Stomach (tissue), 4 donors: ENCODE data around the gene UPK2.

ENCODE experiments used
- CTCF ChIP-seq, 7 experiments: fragments of 450-650 bp in 4 of 7; fragments of 200-600 bp in 3 of 7; sonication (generic) in 3 of 7; IDR thresholded peaks; one replicate each; pipeline ENCODE4 v1.5.1; 2016 to 2019; ENCODE audit warnings: antibody characterized with exemption in 7 of 7, control low read depth in 2 of 7, mild to moderate bottlenecking in 1 of 7
- EP300 ChIP-seq: sonication (generic); formaldehyde crosslinking; IDR thresholded peaks from one replicate; pipeline ENCODE4 v1.6.1; 2017; ENCODE audit warnings: antibody characterized with exemption
- POLR2A ChIP-seq, 4 donors: fragments of 450-650 bp; IDR thresholded peaks; one replicate each; pipeline ENCODE4 v1.6.1; 2016; ENCODE audit warnings: antibody characterized with exemption in 4 of 4, control low read depth in 2 of 4, mild to moderate bottlenecking in 1 of 4, moderate library complexity in 1 of 4
- POLR2AphosphoS5 ChIP-seq, 3 donors: sonication (generic); formaldehyde crosslinking; IDR thresholded peaks; one replicate each; pipeline ENCODE4 v1.6.1; 2016; ENCODE audit warnings: antibody characterized with exemption in 3 of 3

DNA sequence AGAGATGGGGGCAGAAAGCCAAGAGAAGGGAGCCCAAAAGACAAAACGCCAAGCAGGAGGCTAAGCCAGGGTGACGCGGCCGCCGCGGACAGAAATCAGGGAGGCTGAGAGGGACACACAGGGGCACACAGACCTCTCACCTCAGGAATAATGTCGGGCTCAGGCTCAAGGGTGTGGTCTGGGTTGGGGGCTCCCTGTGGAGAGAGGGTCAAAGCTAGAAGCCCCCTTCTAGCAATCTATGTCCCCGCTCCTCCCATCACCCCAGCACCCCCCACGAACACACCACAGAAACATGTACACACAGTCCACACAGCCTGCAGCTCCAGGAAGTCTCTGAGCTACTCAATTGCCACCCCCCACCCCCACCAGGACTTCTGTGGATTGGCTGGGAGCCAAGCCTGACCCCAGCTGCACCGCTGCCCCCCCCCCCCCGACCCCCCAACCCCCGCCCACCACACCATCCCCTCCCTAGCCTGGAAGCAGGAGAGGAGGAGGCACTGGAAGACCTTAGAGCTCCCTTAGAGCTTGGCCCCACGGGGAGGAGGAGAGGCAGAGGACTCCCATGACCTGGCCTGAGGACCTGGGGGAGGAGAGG, 37.3 kb upstream of the UPK2 start:
- TF ChIP-seq CTCF (IDR thresholded peaks at IDR 0.05): no peak
- no peak for TF ChIP-seq POLR2A (IDR thresholded peaks at IDR 0.05)
- no peak for TF ChIP-seq EP300
- no peak for TF ChIP-seq POLR2AphosphoS5 (IDR thresholded peaks at IDR 0.05)
